HG03460 (cell line): Measurements from ENCODE around the gene FZD2.
"Not testable (repeated sequence)": the region's sequence is repeated elsewhere in the genome, so short reads cannot be mapped to it uniquely, and the experiment has no call there.

Experiments
- ATAC-seq: cut with Tn5 transposase; IDR thresholded peaks from one replicate; pipeline ENCODE4 v1.9.1; 2021; ENCODE audit not compliant: unreplicated experiment

Gene FZD2

DNA sequence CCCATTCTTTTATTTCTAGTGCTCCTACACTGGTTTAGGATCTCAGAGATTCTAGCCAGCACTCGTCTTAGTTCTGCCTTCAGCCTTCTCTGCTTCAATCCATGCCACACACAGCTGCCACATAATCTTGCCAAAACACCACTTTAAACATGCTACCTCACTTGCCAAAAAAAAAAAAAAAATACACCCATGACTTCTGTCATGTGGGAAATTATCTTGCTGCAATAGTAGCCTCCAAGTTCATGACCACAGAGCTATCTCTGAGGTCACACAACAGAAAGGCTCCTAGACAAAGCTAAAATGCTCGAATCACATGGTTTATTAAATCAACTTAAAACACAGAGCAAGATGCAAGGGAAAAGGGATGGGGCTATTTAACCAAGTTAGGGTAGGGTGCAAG, 18.1 kb downstream of the FZD2 start:
- no peak for ATAC-seq

GRCh38 chr17:44578947-44579346, 21.7 kb downstream of the FZD2 start:
- no peak for ATAC-seq

GRCh38 chr17:44581868-44582267, 24.6 kb downstream of the FZD2 start:
- no peak for ATAC-seq

DNA sequence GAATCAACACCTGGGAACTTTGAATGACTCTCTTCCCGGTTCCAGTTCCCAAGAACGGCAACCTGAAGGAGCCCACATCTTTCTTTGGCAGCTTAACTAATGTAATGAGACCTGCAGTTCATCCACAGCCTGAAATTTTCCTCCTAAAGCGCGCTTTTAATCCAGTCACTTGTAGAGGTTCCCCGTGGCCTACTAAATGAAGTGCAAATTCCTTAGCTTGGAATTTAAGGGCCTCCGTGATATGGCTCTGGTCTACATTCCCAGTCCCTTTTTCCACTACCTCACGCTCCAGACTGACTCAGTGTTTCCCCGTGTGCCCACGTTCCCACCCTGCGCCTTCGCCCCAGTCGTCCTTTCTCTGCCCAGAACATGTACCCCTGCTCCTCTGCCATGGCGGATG, 27.2 kb downstream of the FZD2 start:
- no peak for ATAC-seq

- no peak for ATAC-seq
These were observed 28.0 kb downstream of the FZD2 start for GRCh38 chr17:44585315-44585714.

- no peak for ATAC-seq
These were observed 30.1 kb downstream of the FZD2 start for GRCh38 chr17:44587339-44587738.

GRCh38 chr17:44589316-44590071, 32.2 kb downstream of the FZD2 start:
- no peak for ATAC-seq

GRCh38 chr17:44590072-44590462, 32.8 kb downstream of the FZD2 start:
- not testable (repeated sequence) for ATAC-seq

- not testable (repeated sequence) for ATAC-seq
These were observed 33.5 kb downstream of the FZD2 start for GRCh38 chr17:44590762-44591161.

DNA sequence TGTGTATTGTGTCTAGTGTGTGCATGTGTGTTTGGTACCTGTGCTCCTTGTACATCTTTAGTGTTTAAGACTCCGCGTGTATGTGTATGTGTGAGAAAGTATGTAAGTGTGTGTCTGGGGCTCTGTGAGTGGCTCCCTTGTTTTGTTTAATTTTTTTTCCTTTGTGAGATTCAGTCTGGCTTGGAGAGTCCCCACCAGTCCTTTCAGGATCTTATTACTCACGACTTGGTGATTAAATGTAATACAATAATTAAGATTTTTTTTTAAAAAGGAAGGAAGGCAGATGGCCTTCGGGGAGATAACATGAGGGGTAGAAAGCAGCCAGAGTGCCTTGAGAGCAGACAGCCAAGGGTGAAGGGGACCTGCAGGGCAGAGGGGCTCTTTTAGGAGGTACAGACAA, 33.9 kb downstream of the FZD2 start:
- no peak for ATAC-seq

DNA sequence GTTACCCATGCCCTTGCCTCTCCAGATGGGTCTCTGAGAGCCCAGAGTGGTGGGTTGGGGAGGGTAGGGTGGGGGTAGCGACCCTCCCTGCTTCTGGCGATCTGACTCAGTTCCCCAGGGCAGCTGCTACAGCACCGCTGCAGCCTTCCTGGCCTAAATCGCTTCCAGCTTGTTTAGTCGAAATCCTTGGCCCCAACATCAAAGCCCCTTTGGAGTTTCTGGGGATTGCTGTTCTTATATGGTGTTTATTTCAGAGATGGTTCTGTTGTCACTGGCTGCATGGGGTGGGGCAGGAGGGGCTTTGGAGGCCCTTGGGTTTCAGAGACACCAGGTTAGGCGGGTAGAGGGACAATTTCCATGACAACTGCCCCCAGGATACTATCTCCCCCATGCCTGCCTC, 35.9 kb downstream of the FZD2 start:
- ATAC-seq: no peak

DNA sequence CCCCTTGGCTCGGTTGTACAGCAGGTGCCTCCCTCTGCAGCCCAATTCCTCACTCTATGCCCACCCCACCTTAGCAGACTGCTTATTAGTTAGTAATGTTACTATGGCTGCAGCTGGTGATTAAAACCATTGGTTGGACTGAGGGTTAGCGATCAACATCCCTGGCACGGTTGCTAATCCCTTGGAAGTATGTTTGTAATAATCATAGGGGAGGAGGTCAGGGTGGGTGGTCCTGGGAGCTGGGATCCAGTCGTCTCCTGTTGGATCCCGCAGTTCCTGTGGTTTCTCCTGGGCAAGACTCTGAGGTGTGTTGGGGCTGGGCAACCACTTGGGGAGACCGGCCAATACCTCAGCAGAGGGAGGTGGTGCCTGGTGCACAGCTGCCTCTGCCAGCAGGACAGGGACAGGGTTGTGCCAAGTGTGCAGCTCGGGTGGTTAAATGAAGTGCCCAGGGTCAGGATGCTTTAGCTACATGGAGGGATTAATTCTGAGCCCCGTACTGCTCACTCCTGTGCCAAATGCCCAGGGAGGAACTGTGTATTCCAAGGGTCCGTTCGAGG, 38.0 kb downstream of the FZD2 start:
- ATAC-seq: no peak

DNA sequence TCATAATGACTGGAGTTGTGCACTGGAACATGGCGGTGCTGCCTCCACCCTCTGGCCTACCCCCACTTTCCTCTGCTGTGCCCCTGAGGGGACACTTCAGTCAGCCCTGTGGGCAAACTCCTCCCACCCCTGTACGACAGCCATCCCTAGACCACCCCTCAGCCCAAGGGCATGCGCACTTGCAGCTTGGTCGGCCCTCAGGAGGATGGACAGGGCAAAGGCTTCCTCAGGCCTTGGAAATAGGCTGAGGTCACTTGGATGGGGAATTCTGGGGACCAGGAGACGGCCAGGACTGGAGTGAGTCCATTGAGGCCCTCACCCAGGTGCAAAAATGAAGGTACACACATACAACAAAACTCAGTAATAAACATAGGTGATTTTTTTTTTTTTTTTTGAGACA, 41.0 kb downstream of the FZD2 start:
- no peak for ATAC-seq

DNA sequence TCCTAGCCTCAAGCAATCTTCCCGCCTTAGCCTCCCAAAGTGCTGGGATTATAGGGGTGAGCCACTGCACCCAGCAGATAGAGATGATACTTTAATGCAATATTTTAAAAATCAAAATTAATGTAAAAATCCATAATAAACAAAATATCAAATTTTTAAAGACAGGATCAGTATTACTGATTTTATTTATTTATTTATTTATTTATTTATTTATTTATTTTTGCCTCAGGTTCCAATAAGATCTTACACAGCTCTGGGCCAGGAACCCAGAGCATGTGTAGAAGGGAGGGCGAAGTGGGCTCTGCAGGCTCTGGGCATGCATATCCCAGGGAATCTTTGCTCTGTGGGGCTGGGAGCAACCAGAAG, 41.6 kb downstream of the FZD2 start:
- ATAC-seq: no peak

- ATAC-seq: no peak
These were observed 42.3 kb downstream of the FZD2 start for GRCh38 chr17:44599298-44600175.

DNA sequence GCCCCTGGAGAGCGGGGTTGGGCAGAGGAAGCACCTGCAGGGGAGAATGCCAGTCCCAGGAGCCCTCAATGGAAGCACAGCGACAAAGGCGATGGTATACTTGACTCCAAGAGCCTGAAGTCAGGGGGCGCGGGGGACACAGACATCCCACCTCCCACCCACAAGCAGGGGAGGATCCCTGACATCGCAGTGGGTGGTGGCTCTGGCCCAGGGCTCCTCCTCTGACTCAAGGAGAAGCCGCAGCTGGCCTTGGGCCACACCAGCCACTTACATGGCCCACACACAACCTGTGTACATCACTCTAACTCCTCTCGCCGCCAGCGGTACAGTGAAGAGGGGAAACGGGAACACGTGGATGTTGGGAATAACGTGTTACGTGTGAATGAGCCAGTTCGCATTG, 44.3 kb downstream of the FZD2 start:
- ATAC-seq: no peak

DNA sequence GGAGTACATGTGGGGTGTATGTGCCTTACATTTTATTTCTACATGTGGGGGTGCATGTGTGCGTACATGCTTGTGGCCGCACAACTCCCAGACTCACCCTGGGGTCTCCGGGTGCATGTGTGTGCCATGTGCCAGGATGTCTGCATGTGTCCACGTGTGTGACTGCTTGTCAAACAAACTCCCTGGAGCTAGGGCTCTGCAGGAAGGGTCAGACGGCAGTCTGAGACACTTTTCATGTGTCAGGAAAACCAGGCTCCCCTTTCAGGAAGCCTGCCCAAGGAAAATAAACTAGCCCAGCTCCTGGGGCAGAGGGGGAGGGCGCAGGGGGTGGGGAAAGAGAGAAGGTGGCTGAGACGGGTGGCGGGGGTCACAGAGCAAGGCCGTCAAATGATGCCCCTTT, 44.7 kb downstream of the FZD2 start:
- ATAC-seq: no peak

DNA sequence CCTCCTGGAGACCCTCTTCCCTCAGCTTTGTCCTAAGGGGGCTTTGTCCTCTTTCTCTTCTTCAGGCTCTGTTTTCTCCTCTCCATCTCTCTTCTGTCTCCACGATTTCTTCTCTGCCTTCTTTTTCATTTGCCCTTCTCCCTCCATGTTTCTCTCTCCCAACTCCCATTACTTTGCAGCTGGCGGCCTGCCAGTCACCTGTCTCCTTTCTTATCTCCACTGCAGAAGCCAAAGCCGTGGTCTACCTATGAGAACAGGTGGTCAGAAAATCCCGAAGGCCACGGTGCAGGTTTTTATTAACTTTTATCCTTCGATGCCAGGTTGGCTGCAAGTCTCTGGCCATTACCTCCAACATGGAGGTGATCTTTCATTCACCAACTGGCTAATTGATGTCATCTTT, 45.1 kb downstream of the FZD2 start:
- no peak for ATAC-seq

DNA sequence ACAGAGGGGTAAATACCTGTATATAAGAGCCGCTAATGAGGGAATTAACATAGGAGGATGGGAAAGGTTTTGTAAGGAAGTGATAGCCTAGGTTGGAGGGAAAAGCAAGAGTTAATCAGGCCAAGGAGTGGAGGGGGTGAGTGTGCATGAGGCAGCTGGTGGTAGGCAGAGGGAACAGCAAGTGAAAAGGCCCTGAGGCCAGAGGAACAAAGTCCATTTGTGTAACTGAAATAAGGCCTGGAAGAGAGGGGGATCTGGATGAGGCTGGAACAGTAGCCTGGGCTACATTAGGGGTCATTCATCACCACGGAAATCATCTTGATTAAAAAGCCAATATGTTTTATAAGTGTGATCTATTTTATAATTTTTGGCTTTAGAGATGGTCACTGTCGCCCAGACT, 45.7 kb downstream of the FZD2 start:
- ATAC-seq: no peak

- no peak for ATAC-seq
These were observed 47.0 kb downstream of the FZD2 start for GRCh38 chr17:44604116-44604761.

DNA sequence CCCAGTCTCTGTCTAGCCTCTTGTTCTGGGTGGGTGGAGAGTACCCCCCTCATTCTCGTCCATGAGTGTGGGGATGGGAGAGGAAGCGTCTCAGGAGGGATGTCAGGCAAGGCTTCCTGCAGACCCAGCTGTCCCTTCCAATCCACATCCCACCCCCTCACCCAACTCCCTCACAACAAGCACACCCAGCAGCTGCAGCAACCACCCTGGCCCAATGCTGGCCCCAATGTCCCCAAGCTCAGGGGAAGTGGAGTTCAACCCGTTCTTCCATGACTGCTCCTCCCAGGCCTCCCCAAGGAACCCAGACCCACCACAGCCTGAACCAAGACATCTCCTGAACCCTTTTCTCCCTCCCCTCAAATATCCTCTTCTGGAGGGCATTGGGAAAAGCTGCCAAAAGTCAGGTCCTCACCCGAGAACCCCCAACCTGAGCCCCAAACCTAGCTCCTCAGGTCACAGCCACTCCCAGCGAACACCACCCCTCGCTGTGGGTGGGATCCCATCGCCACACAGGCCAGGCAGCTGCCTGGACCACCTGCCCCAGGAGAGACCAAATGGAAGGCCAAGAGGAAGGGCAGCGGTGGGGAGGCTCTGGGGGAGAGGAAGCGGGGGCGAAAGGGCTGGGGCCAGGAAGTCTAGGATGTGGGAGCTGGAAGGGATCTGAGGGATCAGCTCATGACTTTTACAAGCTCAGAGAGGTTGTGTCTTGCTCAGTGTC, 47.6 kb downstream of the FZD2 start:
- no peak for ATAC-seq
